Mucosa of descending colon (tissue), 3 donors: Measurements from ENCODE around the gene MANEAL. TPM values are rescaled to one million over a fixed set of nuclear protein-coding genes. Genes with fewer than 3 reads are reported as not detected.

Experiments used
- ATAC-seq: fragments of 200-7000 bp; cut with Tn5 transposase; one replicate; pipeline ENCODE4 v1.9.1; 2020; ENCODE audit warnings: mild to moderate bottlenecking, moderate library complexity
- DNase-seq, 3 donors: peaks; one replicate each; pipeline ENCODE4 v3.0.0-alpha.2; 2020
- H3K36me3 ChIP-seq: fragments of 200-600 bp; one replicate; pipeline ENCODE4 v1.8.0; 2021; ENCODE audit warnings: low read depth, mild to moderate bottlenecking
- H3K4me1 ChIP-seq: fragments of 200-600 bp; one replicate; pipeline ENCODE4 v1.8.0; 2021; ENCODE audit warnings: low read depth, mild to moderate bottlenecking
- H3K4me3 ChIP-seq: fragments of 200-600 bp; one replicate; pipeline ENCODE4 v1.8.0; 2021; ENCODE audit warnings: mild to moderate bottlenecking
- H3K9me3 ChIP-seq: fragments of 200-600 bp; one replicate; pipeline ENCODE4 v1.8.0; 2021; ENCODE audit warnings: mild to moderate bottlenecking
- CTCF ChIP-seq: fragments of 200-600 bp; IDR thresholded peaks from one replicate; pipeline ENCODE4 v1.8.0; 2022; ENCODE audit warnings: antibody characterized with exemption, mild to moderate bottlenecking
- intact Hi-C, 2 donors: fragments of 100-400 bp; cut with DNase I in 1 of 2; cut with micrococcal nuclease in 1 of 2; formaldehyde crosslinking; loops; one replicate each; pipeline versions ENCODE4 v1.11.0 to v1.11.1; 2022; cut with DNase I, micrococcal nuclease
- total RNA-seq, 3 donors: library from RNA; stranded (reverse); fragmentation: NEBNext Ultra II Directional in 2 of 3; extraction: Animal tissue kit (Norgen Biotek cat#: 25700) in 2 of 3; gene quantifications; one replicate each; pipeline versions ENCODE4 v1.2.1 to v1.2.4, GENCODE V29; 2021 to 2023
- donor health status: DM: no; HTN: no; CAD: no; lungs with moderate emphysema.
- donor health status: DM: no; HTN: no; CAD: no.
- donor health status: DM: no; HTN: yes; CAD: no.

MANEAL gene
- total RNA-seq, 3 donors from 2014 or later = 5.4 to 7.6 (median 6.5) TPM

DNA sequence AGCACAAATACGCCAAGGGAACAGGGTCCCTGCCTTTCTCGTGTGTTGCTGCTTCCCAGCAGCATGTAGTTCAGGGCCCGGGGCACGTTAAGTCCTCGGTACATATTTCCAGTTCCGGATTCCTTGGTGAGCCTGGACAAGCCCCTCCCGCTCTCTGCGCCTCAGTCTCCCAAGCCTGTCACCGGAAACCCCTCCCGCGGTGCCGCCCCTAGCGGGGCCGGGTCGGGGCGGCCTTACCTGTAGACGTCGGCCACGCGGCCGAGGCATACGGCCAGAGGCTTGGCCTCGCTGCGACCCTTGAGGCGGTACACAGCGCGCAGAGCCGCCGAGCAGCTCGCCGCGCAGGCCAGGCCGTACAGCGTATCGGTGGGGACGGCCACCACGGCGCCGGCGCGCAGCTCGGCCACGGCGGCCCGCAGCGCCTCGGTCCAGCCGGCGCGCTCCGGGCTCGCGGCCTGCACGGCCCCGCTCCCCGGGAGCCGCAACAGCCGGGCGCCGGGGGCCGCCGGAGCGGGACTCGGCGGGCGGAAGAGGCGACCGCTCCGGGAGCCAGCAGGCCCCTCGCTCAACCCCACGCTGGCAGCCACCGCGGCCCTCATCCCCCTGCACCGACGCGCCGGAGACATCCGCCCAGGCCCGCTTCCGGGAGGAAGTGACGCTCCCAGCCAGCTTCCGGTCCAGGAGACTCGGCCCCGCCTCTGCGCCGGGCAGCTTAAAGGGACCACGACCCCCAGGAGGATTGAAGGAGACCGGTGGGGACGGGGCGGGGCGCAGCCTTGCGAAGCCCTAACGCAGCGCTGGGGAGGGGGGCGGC, 14.1 kb downstream of the MANEAL start, which contains the start of the genes C1orf122 and YRDC:
Gene C1orf122 (plus strand): TSS at position 236 of the 814 bp plus-strand sequence. CDS start 615 bp downstream, outside the sequence.
Gene YRDC (minus strand): TSS at position 654 of the 814 bp plus-strand sequence. CDS start 28 bp downstream, at position 626.
- H3K4me3 ChIP-seq = peak within 1 kb of the TSS; percentile 76
- ATAC-seq (peak; percentile 93), DNase-seq (peak; percentile 97)
- no peak for TF ChIP-seq CTCF
- H3K36me3 ChIP-seq = peaks cover 16% of the 10 kb centered on the region
- H3K9me3 ChIP-seq = no peaks in the 10 kb centered on the region
- intact Hi-C loops = no loop called here
- peaks cover 16% of the 10 kb centered on the region for H3K4me1 ChIP-seq

GRCh38 chr1:37808369-37809319, 15.0 kb downstream of the MANEAL start:
- H3K4me1 ChIP-seq = peaks cover 16% of the 10 kb centered on the region
- peak overlapping the region; percentile 76 for H3K4me3 ChIP-seq
- no peak for TF ChIP-seq CTCF
- DNase-seq (peak; percentile 38 to 87 (median 73)), ATAC-seq (peak; percentile 87)
- intact Hi-C loops = no loop called here
- H3K36me3 ChIP-seq = peaks cover 8% of the 10 kb centered on the region
- no peaks in the 10 kb centered on the region for H3K9me3 ChIP-seq

GRCh38 chr1:37809942-37810341, 16.3 kb downstream of the MANEAL start:
- H3K9me3 ChIP-seq = no peaks in the 10 kb centered on the region
- H3K4me1 ChIP-seq = peaks cover 16% of the 10 kb centered on the region
- H3K4me3 ChIP-seq = no peak overlapping the region
- no peak for ATAC-seq
- intact Hi-C loops = no loop called here
- H3K36me3 ChIP-seq = no peaks in the 10 kb centered on the region
- DNase-seq = no peak
- no peak for TF ChIP-seq CTCF

DNA sequence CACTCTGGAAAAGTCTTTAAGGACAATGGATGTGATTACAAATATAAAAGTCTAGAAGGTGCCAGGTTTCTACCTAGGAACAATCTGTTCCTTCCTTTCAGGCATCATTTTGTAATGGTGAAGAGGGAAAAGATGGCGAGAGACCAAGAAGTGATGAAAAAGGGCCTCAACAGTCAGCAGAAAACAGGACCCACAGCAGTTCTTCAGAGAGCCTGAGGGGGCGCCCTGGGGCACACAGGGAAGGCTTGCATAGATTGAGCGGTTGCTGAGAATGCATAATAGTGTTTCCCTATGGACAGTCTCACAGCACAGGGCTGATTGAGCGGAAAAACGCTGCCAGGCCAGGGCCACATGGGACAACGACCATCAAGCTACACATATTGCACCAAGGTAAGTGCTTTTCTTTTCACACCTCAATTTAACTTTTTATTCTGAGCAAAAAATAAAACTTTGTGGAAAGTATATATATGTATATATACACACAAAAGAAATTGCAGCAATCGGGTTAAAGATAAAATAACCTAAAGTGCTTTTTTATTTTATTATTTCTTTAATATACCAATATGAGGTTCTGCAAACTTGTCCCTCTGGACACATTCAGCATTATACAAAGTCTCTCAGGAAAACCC, 17.5 kb downstream of the MANEAL start:
- no peaks in the 10 kb centered on the region for H3K9me3 ChIP-seq
- no peak overlapping the region for H3K4me3 ChIP-seq
- TF ChIP-seq CTCF = peak; percentile 77
- peaks cover 16% of the 10 kb centered on the region for H3K4me1 ChIP-seq
- intact Hi-C loops = no loop called here
- H3K36me3 ChIP-seq = no peaks in the 10 kb centered on the region
- ATAC-seq (peak; percentile 60), DNase-seq (peak; percentile 71 to 78 (median 74))

DNA sequence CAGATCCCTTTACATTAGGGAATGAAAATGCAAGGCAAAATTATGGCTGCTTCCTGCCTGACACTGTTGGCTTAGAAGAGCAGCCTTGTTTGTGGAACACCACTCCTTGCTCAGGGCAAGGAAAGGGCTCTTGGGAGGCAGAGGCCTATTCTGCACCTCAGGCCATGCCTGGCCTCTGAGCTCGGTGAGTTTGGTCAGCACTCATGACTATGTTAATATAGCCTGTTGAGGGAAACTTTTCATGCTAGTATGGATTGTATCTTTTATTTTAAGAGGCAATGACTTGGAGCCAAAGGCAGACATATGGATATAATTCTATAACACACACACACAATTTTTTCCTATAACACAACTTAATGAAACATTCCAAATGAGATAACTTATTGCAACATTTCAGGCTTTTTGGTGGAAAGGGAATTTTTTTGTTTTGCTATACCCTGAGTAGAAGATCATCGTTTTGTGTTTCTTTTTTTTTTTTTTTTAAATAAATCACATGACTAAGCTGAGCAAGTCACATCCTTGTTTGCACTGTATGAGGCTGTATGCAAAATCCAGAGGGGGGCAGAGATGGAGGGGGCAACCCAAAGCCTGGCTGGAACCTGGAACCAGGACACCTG, 20.0 kb downstream of the MANEAL start:
- ATAC-seq = no peak
- H3K36me3 ChIP-seq = no peaks in the 10 kb centered on the region
- intact Hi-C loops = no loop called here

More for the DNA sequence above, 20.0 kb downstream of the MANEAL start:
- Histone ChIP-seq H3K9me3 (no peaks in the 10 kb centered on the region), H3K4me3 (no peak overlapping the region), H3K4me1 (peaks cover 8% of the 10 kb centered on the region)
- TF ChIP-seq CTCF = no peak
- DNase-seq = no peak
